Fibroblast of villous mesenchyme (primary cell): Measurements from ENCODE around the gene SLF2. TPM values are rescaled to one million over a fixed set of nuclear protein-coding genes. Genes with fewer than 3 reads are reported as not detected.
A peak's percentile ranks its signal among the peaks of the same experiment; 100 is the strongest.

Experiments used
- DNase-seq: peaks from one replicate; pipeline ENCODE4 v3.0.0-alpha.2; 2010; ENCODE audit warnings: low read depth
- H3K4me3 ChIP-seq: 2 replicates; pipeline ENCODE4 v1.5.1; 2011; ENCODE audit warnings: low read depth, mild to moderate bottlenecking, low read length
- total RNA-seq: library from RNA; depleted of rRNA; stranded (reverse); fragments of >200 nt; gene quantifications from 2 replicates; pipeline ENCODE4 v1.2.3, GENCODE V29; 2012
- TF ChIP-seq, protein P1 (sequence below): IDR thresholded peaks from 2 replicates; pipeline ENCODE4 v1.5.1; 2012; ENCODE audit warnings: low read depth, mild to moderate bottlenecking, low read length; ENCODE audit not compliant: insufficient read depth

Gene SLF2
- total RNA-seq, 1 donor: 55.7 TPM

DNA sequence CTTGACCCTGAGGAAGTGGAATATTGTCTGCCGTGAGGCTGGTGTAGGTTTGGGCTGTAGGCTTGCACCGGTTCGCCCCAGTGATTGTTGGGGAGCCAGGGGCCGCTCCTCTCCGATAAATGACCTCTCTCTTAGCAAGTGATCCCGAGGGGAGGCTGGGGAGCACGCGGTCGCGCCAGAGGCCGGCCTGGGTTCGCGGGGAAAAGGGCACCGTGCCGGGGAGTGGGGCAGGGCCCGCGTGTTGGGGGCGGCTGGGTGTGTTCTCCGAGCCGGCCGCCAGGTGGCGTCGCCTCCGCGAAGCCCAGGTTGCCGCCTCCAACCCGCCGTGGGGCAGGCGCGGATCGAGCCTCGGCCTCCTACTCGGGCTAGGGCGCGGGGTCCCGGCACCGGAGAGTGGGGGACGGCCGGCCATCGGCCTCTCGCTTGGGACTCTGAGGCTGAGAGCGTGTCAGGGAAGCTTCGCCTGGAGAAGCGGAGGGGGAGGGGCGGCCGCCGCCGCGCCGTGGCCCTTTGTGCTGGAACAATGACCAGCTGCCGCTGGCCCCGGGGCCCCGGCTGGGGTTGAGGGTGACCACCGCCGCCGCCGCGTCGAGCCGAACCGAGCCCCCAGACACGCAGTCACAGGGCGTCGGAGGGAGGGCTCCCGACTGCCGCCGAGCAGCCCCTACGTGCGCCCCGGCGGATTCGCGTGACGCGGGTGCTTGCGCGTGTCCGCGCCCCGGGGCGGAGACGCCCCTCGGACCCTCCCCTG, 86.4 kb downstream of the SLF2 start:
- DNase-seq: peak; percentile 80
- TF ChIP-seq, protein P1, sequence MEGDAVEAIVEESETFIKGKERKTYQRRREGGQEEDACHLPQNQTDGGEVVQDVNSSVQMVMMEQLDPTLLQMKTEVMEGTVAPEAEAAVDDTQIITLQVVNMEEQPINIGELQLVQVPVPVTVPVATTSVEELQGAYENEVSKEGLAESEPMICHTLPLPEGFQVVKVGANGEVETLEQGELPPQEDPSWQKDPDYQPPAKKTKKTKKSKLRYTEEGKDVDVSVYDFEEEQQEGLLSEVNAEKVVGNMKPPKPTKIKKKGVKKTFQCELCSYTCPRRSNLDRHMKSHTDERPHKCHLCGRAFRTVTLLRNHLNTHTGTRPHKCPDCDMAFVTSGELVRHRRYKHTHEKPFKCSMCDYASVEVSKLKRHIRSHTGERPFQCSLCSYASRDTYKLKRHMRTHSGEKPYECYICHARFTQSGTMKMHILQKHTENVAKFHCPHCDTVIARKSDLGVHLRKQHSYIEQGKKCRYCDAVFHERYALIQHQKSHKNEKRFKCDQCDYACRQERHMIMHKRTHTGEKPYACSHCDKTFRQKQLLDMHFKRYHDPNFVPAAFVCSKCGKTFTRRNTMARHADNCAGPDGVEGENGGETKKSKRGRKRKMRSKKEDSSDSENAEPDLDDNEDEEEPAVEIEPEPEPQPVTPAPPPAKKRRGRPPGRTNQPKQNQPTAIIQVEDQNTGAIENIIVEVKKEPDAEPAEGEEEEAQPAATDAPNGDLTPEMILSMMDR: peak; percentile 81
- H3K4me3 ChIP-seq: peak overlapping the region; percentile 91

DNA sequence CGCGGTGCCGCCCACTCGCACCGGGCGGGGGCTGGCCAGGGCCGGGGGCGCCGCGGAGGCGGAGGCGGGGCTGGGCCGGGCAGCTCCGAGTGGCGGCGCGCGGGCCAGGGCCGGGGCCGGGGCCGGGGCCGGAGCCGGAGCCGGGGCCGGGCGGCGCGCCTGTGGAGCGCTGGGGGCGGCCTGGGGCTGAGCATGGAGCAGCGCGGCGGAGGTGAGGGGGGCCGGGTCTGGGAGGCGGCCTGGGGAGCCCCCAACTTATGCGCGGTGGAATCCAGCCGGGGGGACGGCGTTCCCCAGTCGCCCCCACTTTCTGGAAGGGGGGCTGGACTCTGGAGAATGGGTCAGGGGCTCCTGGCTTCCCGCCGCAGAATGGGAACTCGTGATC, 87.0 kb downstream of the SLF2 start, which contains the start of gene LZTS2:
LZTS2 (plus strand) TSS at position 67 of the 385 bp plus-strand sequence. CDS start 2,731 bp downstream, outside the sequence.
- DNase-seq: no peak
- TF ChIP-seq, protein P1: no peak
- peak within 1 kb of the TSS; percentile 91 for H3K4me3 ChIP-seq

DNA sequence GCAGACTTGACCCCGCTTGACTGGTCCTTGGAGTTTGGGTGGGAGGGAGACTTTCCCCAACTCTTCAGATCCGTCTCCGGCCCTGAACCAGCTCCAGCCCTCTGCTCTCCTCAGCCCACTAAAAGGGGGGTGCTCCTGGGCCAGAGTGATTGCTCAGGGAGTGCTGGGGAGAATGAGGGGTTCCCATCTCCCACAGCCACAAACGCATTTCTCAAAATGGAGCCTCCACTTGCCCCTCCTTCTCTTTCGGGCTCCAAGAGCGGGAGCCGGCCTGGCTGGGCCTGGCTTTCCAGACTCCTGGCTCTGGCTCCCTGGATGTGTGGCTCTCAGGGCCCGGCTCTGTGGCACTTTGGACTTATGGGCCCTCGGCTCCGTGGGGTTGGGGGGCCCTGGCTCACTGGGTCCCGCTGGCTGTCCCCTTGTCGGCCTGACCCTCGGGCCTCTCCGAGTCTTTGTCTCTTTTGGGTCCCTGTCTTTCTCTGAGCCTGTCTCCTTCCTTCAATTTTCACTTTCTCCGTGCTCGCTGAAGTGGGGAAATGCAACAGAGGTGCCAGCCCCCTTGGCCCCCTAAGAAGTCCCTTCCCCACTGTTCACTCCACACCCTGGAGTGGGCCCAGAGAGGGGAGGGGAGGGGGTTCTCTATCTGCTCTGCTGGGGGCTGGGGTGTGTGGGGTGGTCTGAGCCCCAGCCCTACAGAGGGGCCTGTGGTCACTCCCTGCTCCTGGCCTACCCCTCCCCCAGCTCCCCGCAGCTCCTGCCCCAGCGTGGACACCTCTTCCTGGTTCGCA, 87.6 kb downstream of the SLF2 start:
- peak overlapping the region; percentile 91 for H3K4me3 ChIP-seq
- DNase-seq: peak; percentile 32
- TF ChIP-seq, protein P1: no peak

DNA sequence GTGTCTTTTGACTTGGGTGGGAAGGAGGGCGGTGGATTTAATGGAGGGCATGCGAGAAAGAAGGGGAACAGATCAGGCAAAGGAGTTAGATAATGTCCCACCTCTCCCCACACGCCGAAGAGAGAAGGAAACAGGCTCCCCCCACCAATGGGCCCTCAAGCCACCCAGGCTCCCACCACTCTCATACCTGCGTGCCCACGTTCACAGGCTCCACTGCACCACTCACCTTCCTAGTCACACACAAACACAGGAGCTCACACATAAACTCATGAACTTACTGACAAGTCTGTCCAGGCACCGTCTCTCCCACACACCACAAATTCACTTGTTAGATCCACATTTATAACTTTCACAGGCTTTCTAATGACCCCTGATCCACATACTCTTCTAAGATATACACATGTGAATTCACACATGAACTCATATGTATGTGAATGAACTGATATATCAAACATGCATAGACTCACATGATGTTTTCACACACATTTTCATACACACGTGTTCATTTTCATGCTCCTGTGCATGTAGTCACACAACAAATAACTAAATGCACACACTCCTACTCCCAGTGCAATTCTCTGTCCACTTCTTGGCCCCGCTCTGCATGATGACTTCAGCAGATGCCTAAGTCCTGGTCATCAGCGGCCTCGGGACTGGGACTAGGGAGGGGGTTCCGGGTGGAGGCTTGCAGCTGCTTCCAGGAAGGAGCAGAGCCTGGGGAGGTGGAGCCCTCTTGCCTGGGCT, 88.3 kb downstream of the SLF2 start:
- peak; percentile 94 for DNase-seq
- TF ChIP-seq, protein P1: no peak
- H3K4me3 ChIP-seq: peak overlapping the region; percentile 91

DNA sequence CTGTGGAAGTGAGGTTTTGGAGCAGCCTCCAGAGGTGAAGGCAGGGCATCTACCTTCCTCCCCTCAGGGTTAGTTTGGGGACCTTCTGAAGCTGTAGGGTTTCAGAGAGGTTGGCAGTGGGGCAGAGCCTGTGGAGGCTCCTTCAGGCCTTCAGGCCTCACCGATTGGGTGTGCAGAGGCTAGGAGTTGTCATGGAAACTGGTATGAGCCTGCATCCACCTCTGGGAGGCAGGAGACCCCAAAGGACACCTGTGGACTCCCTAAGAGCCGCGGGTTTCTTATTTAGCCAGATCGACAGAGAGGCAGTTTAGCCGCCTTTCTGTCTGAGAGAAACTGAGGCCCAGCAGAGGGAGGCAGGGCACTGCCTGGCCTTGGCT, 88.9 kb downstream of the SLF2 start:
- TF ChIP-seq, protein P1: no peak

DNA sequence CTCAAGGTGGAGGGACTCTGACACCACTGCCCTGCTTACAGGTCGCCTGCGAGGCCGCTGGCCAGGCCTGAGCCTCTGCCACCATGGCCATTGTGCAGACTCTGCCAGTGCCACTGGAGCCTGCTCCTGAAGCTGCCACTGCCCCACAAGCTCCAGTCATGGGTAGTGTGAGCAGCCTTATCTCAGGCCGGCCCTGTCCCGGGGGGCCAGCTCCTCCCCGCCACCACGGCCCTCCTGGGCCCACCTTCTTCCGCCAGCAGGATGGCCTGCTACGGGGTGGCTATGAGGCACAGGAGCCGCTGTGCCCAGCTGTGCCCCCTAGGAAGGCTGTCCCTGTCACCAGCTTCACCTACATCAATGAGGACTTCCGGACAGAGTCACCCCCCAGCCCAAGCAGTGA, 89.7 kb downstream of the SLF2 start:
- DNase-seq: no peak
- TF ChIP-seq, protein P1: no peak
- H3K4me3 ChIP-seq: no peak overlapping the region

More for the DNA sequence above, 88.9 kb downstream of the SLF2 start:
- no peak for DNase-seq
- H3K4me3 ChIP-seq: peak overlapping the region; percentile 91
